DOHH2 (cell line): Measurements from ENCODE around the gene AATF.

Source experiments
- H3F3A ChIP-seq: fragments of 200-600 bp; sonication (generic), shearing (Covaris generic); 2 replicates; pipeline ENCODE4 v1.6.0; 2016; ENCODE audit warnings: antibody characterized with exemption, mild to moderate bottlenecking; ENCODE audit not compliant: control insufficient read depth, insufficient read depth
- H3K27ac ChIP-seq: fragments of 200-600 bp; sonication (generic); 2 replicates; pipeline ENCODE4 v1.5.1; 2014; ENCODE audit warnings: low read depth, mild to moderate bottlenecking, low read length, moderate library complexity
- H3K27me3 ChIP-seq: fragments of 200-600 bp; sonication (generic); 2 replicates; pipeline ENCODE4 v1.6.1; 2014; ENCODE audit warnings: mild to moderate bottlenecking, low read length, mixed read lengths; ENCODE audit not compliant: control insufficient read depth
- H3K36me3 ChIP-seq: fragments of 200-600 bp; sonication (generic); 2 replicates; pipeline ENCODE4 v1.6.1; 2014; ENCODE audit warnings: mild to moderate bottlenecking, low read length, moderate library complexity, mixed read lengths; ENCODE audit not compliant: control insufficient read depth
- H3K4me1 ChIP-seq: fragments of 200-600 bp; sonication (generic); 2 replicates; pipeline ENCODE4 v1.6.1; 2014; ENCODE audit warnings: mild to moderate bottlenecking, low read length, mixed read lengths; ENCODE audit not compliant: control insufficient read depth
- H3K4me2 ChIP-seq: fragments of 200-600 bp; sonication (generic); 2 replicates; pipeline ENCODE4 v1.6.0; 2014; ENCODE audit warnings: mild to moderate bottlenecking, low read length, moderate library complexity
- H3K4me3 ChIP-seq: fragments of 200-600 bp; sonication (generic); 2 replicates; pipeline ENCODE4 v1.5.1; 2014; ENCODE audit warnings: mild to moderate bottlenecking, low read length, mixed read lengths
- H3K79me2 ChIP-seq: fragments of 200-600 bp; sonication (generic); 2 replicates; pipeline ENCODE4 v1.6.1; 2014; ENCODE audit warnings: mild to moderate bottlenecking, low read length, mixed read lengths; ENCODE audit not compliant: control insufficient read depth
- H3K9me2 ChIP-seq: fragments of 200-600 bp; sonication (generic); replicated peaks from 2 replicates; pipeline ENCODE4 v1.6.1; 2014; ENCODE audit warnings: mild to moderate bottlenecking, low read length, mixed read lengths; ENCODE audit not compliant: control insufficient read depth
- H3K9me3 ChIP-seq: fragments of 200-600 bp; sonication (generic); 2 replicates; pipeline ENCODE4 v1.6.1; 2014; ENCODE audit warnings: antibody characterized with exemption, low read length, mixed read lengths; ENCODE audit not compliant: control insufficient read depth, insufficient read depth
- H4K20me1 ChIP-seq: fragments of 200-600 bp; sonication (generic); 2 replicates; pipeline ENCODE4 v1.6.0; 2014; ENCODE audit warnings: low read depth, mild to moderate bottlenecking, antibody characterized with exemption, low read length, moderate library complexity; ENCODE audit not compliant: control insufficient read depth, insufficient read depth
- EZH2phosphoT487 ChIP-seq: fragments of 200-600 bp; sonication (generic); IDR thresholded peaks from 2 replicates; pipeline ENCODE4 v1.6.1; 2017; ENCODE audit warnings: borderline replicate concordance, mild to moderate bottlenecking, antibody characterized with exemption, low read length, moderate library complexity, mixed read lengths
- TF ChIP-seq, protein P1 (sequence below): fragments of 200-600 bp; sonication (generic); IDR thresholded peaks from one replicate; pipeline ENCODE4 v1.5.1; 2014; ENCODE audit warnings: antibody characterized with exemption, mild to moderate bottlenecking, low read depth, low read length; ENCODE audit not compliant: poor library complexity, severe bottlenecking

Gene AATF

DNA sequence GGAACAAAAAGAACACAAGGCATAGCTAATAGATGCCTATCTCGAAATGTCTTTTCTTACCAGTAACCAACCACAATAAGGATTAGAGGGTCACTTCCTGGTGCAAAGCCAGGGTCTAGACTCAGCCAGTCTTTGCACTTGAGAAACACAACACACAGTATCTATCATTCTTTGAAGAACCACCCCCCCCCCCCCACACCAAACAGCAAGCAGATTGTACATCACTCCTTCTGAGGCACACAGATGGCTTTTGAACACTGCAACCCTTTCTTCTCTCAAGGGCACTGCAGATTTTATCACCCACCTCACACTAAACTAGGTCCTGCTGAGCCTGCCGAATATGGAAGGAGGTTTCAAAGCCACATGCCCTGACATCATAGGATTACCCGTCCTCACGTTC is 145.6 kb downstream of the AATF start:
- Histone ChIP-seq H4K20me1 (no peaks in the 10 kb centered on the region), H3K9me3 (no peaks in the 10 kb centered on the region), H3K4me1 (no peaks in the 10 kb centered on the region), H3K9me2 (no peaks in the 10 kb centered on the region), H3F3A (no peaks in the 10 kb centered on the region), H3K36me3 (peaks cover 90% of the 10 kb centered on the region), H3K4me3 (no peak overlapping the region), H3K27me3 (no peaks in the 10 kb centered on the region), H3K79me2 (no peaks in the 10 kb centered on the region), H3K4me2 (no peak overlapping the region), H3K27ac (no peak overlapping the region)
- TF ChIP-seq EZH2phosphoT487 = no peak
- TF ChIP-seq, protein P1, sequence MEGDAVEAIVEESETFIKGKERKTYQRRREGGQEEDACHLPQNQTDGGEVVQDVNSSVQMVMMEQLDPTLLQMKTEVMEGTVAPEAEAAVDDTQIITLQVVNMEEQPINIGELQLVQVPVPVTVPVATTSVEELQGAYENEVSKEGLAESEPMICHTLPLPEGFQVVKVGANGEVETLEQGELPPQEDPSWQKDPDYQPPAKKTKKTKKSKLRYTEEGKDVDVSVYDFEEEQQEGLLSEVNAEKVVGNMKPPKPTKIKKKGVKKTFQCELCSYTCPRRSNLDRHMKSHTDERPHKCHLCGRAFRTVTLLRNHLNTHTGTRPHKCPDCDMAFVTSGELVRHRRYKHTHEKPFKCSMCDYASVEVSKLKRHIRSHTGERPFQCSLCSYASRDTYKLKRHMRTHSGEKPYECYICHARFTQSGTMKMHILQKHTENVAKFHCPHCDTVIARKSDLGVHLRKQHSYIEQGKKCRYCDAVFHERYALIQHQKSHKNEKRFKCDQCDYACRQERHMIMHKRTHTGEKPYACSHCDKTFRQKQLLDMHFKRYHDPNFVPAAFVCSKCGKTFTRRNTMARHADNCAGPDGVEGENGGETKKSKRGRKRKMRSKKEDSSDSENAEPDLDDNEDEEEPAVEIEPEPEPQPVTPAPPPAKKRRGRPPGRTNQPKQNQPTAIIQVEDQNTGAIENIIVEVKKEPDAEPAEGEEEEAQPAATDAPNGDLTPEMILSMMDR = no peak

DNA sequence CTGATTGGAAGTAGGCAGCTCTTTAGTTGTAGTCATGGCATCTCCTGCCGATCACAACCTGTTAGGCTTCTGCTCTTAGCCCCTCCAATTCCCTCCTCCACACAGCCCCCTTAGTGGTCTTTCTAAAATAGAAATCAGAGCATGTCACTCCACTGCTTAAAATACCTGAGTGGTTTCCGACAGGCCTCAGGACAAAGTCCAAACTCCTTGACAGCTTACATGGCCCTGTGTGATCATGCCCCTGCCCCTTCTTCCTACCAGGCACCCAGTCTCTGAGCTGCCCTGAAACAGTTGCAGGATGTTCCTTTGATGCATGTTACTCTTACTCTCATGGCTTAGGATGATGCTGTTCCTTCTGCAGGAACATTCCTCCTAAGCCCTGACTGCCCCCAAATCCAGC is 147.3 kb downstream of the AATF start:
- Histone ChIP-seq H3F3A (no peaks in the 10 kb centered on the region), H3K36me3 (peaks cover 81% of the 10 kb centered on the region), H3K27ac (no peak overlapping the region), H3K27me3 (no peaks in the 10 kb centered on the region), H3K4me1 (no peaks in the 10 kb centered on the region), H3K9me3 (no peaks in the 10 kb centered on the region), H3K79me2 (no peaks in the 10 kb centered on the region), H4K20me1 (no peaks in the 10 kb centered on the region), H3K4me3 (no peak overlapping the region), H3K9me2 (no peaks in the 10 kb centered on the region), H3K4me2 (no peak overlapping the region)
- TF ChIP-seq, protein P1 = no peak
- no peak for TF ChIP-seq EZH2phosphoT487

DNA sequence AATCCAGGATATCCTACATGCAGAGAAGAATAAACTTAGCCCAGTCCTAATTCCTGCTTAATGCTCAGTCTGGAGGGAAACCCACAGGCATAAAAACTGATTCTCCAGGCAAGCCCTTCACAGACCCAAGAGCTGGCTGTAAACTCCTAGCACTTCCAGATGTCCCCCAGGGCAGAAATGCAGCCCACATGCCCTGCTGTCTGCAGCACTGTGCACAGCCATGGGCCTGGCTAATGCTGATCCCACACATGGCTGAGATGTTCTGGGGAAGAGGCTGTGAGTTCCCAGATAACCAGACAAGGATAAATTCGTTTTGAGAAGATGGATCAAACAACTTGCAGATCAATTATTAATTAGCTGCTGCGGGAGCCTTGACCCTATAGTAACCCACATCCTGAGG is 148.4 kb downstream of the AATF start:
- H3K9me2 ChIP-seq = no peaks in the 10 kb centered on the region
- no peaks in the 10 kb centered on the region for H3K79me2 ChIP-seq
- no peak overlapping the region for H3K27ac ChIP-seq
- TF ChIP-seq, protein P1 = no peak
- H4K20me1 ChIP-seq = no peaks in the 10 kb centered on the region
- no peak overlapping the region for H3K4me2 ChIP-seq
- H3K36me3 ChIP-seq = peaks cover 80% of the 10 kb centered on the region
- H3F3A ChIP-seq = no peaks in the 10 kb centered on the region
- H3K27me3 ChIP-seq = no peaks in the 10 kb centered on the region
- no peak overlapping the region for H3K4me3 ChIP-seq
- H3K9me3 ChIP-seq = no peaks in the 10 kb centered on the region
- H3K4me1 ChIP-seq = no peaks in the 10 kb centered on the region

DNA sequence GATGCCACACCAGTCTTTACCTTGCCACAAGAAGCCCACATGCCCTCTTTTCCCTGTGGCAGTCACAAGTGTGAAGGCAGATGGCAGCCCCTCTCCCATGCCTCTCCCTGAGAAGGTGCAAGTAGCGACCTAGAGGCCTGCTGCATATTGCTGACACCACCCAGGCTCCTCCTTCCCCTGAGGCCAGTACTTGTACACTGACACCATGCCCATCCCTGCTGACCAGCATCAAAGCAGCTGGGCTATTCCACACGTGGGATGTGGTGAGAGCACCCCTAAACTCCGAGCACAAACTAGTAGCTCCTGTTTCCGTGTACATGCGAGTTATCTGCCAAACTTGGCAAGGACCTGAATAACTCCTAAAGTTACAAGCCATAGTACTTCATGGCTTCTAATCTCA is 149.4 kb downstream of the AATF start:
- H3K4me2 ChIP-seq = no peak overlapping the region
- H4K20me1 ChIP-seq = no peaks in the 10 kb centered on the region
- no peak for TF ChIP-seq EZH2phosphoT487
- TF ChIP-seq, protein P1 = no peak
- H3K27me3 ChIP-seq = no peaks in the 10 kb centered on the region
- H3K9me2 ChIP-seq = no peaks in the 10 kb centered on the region
- H3K4me3 ChIP-seq = no peak overlapping the region
- no peaks in the 10 kb centered on the region for H3K79me2 ChIP-seq
- H3F3A ChIP-seq = no peaks in the 10 kb centered on the region
- no peaks in the 10 kb centered on the region for H3K4me1 ChIP-seq
- H3K36me3 ChIP-seq = peaks cover 77% of the 10 kb centered on the region
- no peak overlapping the region for H3K27ac ChIP-seq
- no peaks in the 10 kb centered on the region for H3K9me3 ChIP-seq
